Endothelial cell of umbilical vein (primary cell): Measurements from ENCODE around the gene PCLO. TPM values are rescaled to one million over a fixed set of nuclear protein-coding genes. Genes with fewer than 3 reads are reported as not detected.
"Not testable (repeated sequence)": the region's sequence is repeated elsewhere in the genome, so short reads cannot be mapped to it uniquely, and the experiment has no call there.

Experiments used
- BruUV-seq: library from RNA; stranded (reverse); fragments of 400-500 nt; replicated peaks from 2 replicates; lab custom pipeline; 2021; lab: Mats Ljungman, UMichigan
- CTCF ChIA-PET: fragments of 300-600, 350-600 bp; sonication (Branson Sonifier 250); formaldehyde crosslinking; loops from one replicate; lab custom pipeline; 2021; ENCODE audit warnings: antibody characterized with exemption, inconsistent platforms; lab: Charles Lee
- POLR2A ChIA-PET: fragments of 300-600, 350-600 bp; sonication (Branson Sonifier 250); formaldehyde crosslinking; loops from one replicate; lab custom pipeline; 2021; ENCODE audit warnings: antibody characterized with exemption, inconsistent platforms; lab: Charles Lee
- DNase-seq: peaks from one replicate; pipeline ENCODE4 v3.0.0-alpha.2; 2011; ENCODE audit warnings: low read depth, low spot score
- FAIRE-seq: peaks from 2 replicates; lab custom pipeline; 2011; peaks lifted over from hg19 to GRCh38; lab: Jason Lieb, UNC
- H2AFZ ChIP-seq: 2 replicates; pipeline ENCODE4 v1.6.0; 2012; ENCODE audit warnings: low read depth, low read length, control low read depth, inconsistent platforms
- H3K27ac ChIP-seq: 2 replicates; pipeline ENCODE4 v1.5.1; 2011; ENCODE audit warnings: low read depth, mild to moderate bottlenecking, control low read depth, low read length, moderate library complexity; ENCODE audit not compliant: insufficient read depth
- H3K27me3 ChIP-seq, 2 experiments: 2 replicates each; pipeline versions ENCODE4 v1.6.0 to v1.6.1; 2011; ENCODE audit warnings: low read length in 2 of 2, mixed read lengths in 1 of 2; ENCODE audit not compliant: control insufficient read depth in 2 of 2, insufficient read depth in 2 of 2
- H3K36me3 ChIP-seq, 2 experiments: 2 replicates in 1 of 2; 3 replicates in 1 of 2; pipeline ENCODE4 v1.5.1; 2011; ENCODE audit warnings: low read length in 2 of 2, mild to moderate bottlenecking in 1 of 2, moderate library complexity in 1 of 2; ENCODE audit not compliant: control insufficient read depth in 2 of 2, insufficient read depth in 2 of 2; ENCODE audit errors: extremely low read depth in 1 of 2
- H3K4me1 ChIP-seq: 3 replicates; pipeline ENCODE4 v1.5.1; 2011; ENCODE audit warnings: mild to moderate bottlenecking, low read length; ENCODE audit not compliant: control insufficient read depth, insufficient read depth; ENCODE audit errors: extremely low read depth
- H3K4me2 ChIP-seq: 2 replicates; pipeline ENCODE4 v1.6.1; 2011; ENCODE audit warnings: low read length, control low read depth, mixed read lengths; ENCODE audit not compliant: insufficient read depth
- H3K4me3 ChIP-seq, 3 experiments: fragments of 200-600 bp in 1 of 3; sonication (generic), shearing (Covaris generic) in 1 of 3; replicated peaks in 1 of 3; 2 replicates each; pipeline ENCODE4 v1.5.1; 2011 to 2016; ENCODE audit warnings: control low read depth in 3 of 3, low read length in 3 of 3, mild to moderate bottlenecking in 2 of 3, inconsistent platforms in 1 of 3, low read depth in 1 of 3, moderate library complexity in 1 of 3; ENCODE audit not compliant: insufficient read depth in 1 of 3
- H3K79me2 ChIP-seq: 2 replicates; pipeline ENCODE4 v1.6.0; 2012; ENCODE audit warnings: low read length, inconsistent platforms; ENCODE audit not compliant: control insufficient read depth, insufficient read depth
- H3K9ac ChIP-seq: replicated peaks from 2 replicates; pipeline ENCODE3; 2011; ENCODE audit warnings: low read length, control low read depth; ENCODE audit not compliant: insufficient read depth; ENCODE audit errors: extremely low read depth
- H3K9me1 ChIP-seq: replicated peaks from 3 replicates; pipeline ENCODE4 v1.6.0; 2011; ENCODE audit warnings: mild to moderate bottlenecking, low read length; ENCODE audit not compliant: control insufficient read depth, insufficient read depth; ENCODE audit errors: extremely low read depth
- H3K9me3 ChIP-seq: replicated peaks from 2 replicates; pipeline ENCODE4 v1.5.1; 2012; ENCODE audit warnings: low read length, inconsistent platforms; ENCODE audit not compliant: control insufficient read depth, insufficient read depth
- H4K20me1 ChIP-seq: replicated peaks from 2 replicates; pipeline ENCODE3; 2011; ENCODE audit warnings: mild to moderate bottlenecking, low read length; ENCODE audit not compliant: control insufficient read depth, insufficient read depth; ENCODE audit errors: extremely low read depth
- CTCF ChIP-seq, 2 donors: IDR thresholded peaks; 1 replicate in 1 of 2; 2 replicates in 1 of 2; pipeline ENCODE4 v1.5.1; 2011; ENCODE audit warnings: low read length in 2 of 2, mild to moderate bottlenecking in 2 of 2, moderate library complexity in 2 of 2, control low read depth in 1 of 2, inconsistent platforms in 1 of 2, low read depth in 1 of 2; ENCODE audit not compliant: insufficient read depth in 1 of 2; ENCODE audit errors: extremely low read depth in 1 of 2
- EZH2 ChIP-seq: IDR thresholded peaks from 2 replicates; pipeline ENCODE4 v1.6.1; 2012; ENCODE audit warnings: borderline replicate concordance, low read depth, mild to moderate bottlenecking, moderate library complexity, low read length, inconsistent platforms; ENCODE audit not compliant: severe bottlenecking
- FOS ChIP-seq: IDR thresholded peaks from 2 replicates; pipeline ENCODE4 v1.6.1; 2011; ENCODE audit warnings: mild to moderate bottlenecking, low read length, moderate library complexity, borderline replicate concordance; ENCODE audit not compliant: insufficient read depth
- GATA2 ChIP-seq: IDR thresholded peaks from 2 replicates; pipeline ENCODE4 v1.7.0; 2011; ENCODE audit warnings: low read depth, mild to moderate bottlenecking, moderate library complexity, mixed read lengths, low read length; ENCODE audit not compliant: insufficient read length, insufficient read depth
- JUN ChIP-seq: IDR thresholded peaks from 2 replicates; pipeline ENCODE4 v1.6.1; 2011; ENCODE audit warnings: borderline replicate concordance, low read depth; ENCODE audit not compliant: insufficient read length, insufficient read depth
- MAX ChIP-seq: IDR thresholded peaks from 2 replicates; pipeline ENCODE4 v1.6.1; 2011; ENCODE audit not compliant: insufficient read depth, insufficient read length
- MYC ChIP-seq: IDR thresholded peaks from one replicate; pipeline ENCODE4 v1.6.1; 2011; ENCODE audit warnings: mild to moderate bottlenecking, low read depth, low read length
- POLR2A ChIP-seq: IDR thresholded peaks from 2 replicates; pipeline ENCODE4 v1.6.1; 2012; ENCODE audit warnings: low read depth, mild to moderate bottlenecking, control low read depth, low read length
- POLR2AphosphoS5 ChIP-seq: IDR thresholded peaks from 2 replicates; pipeline ENCODE4 v1.6.1; 2012; ENCODE audit warnings: low read depth, mild to moderate bottlenecking, control low read depth, low read length, moderate library complexity; ENCODE audit not compliant: insufficient read depth
- dilution Hi-C: fragments of 300-500 bp; cut with MboI; formaldehyde crosslinking; loops from one replicate; pipeline ENCODE4 v1.15.0; 2019; ENCODE audit warnings: low sequenced_read_pairs; ENCODE audit not compliant: extremely low pct_ligation_motif_present
- intact Hi-C: fragments of 100-400 bp; cut with micrococcal nuclease; formaldehyde crosslinking; loops from one replicate; pipeline ENCODE4 v1.10.0; 2022
- polyA plus RNA-seq, 4 experiments: library from polyadenylated mRNA; depleted of rRNA in 3 of 4; stranded (reverse) in 3 of 4; unstranded in 1 of 4; fragments of >200 nt; gene quantifications; 2 replicates each; pipeline versions ENCODE4 v1.2.1 to v1.2.3, GENCODE V29; 2011 to 2012; ENCODE audit warnings: missing spikeins in 1 of 4
- total RNA-seq: library from RNA; stranded (reverse); gene quantifications from 2 replicates; pipeline ENCODE4 v1.2.3, GENCODE V29; 2021

Gene PCLO
- total and polyA plus RNA-seq, 2 donors (not counting 3 experiments of a cell fraction or from before 2014, with no cell fraction given), result 0.04 to 0.75 TPM

GRCh38 chr7:82904871-82905270, 257.8 kb downstream of the PCLO start:
- dilution Hi-C loops, result no loop called here
- H3K9me3 ChIP-seq, result no peaks in the 10 kb centered on the region
- no TSS peak for BruUV-seq
- ChIA-PET POLR2A (no interaction called here), CTCF (no interaction called here)
- H3K9me1 ChIP-seq, result no peaks in the 10 kb centered on the region
- intact Hi-C loops, result no loop called here
- no peaks in the 10 kb centered on the region for H3K4me1 ChIP-seq
- no peak for DNase-seq
- H2AFZ ChIP-seq, result no peak overlapping the region
- H3K9ac ChIP-seq, result no peak overlapping the region
- H3K27me3 ChIP-seq, result no peaks in the 10 kb centered on the region
- H4K20me1 ChIP-seq, result no peaks in the 10 kb centered on the region
- no peak for FAIRE-seq
- H3K36me3 ChIP-seq, result no peaks in the 10 kb centered on the region
- no peaks in the 10 kb centered on the region for H3K79me2 ChIP-seq
- H3K4me2 ChIP-seq, result no peak overlapping the region
- no peak overlapping the region for H3K27ac ChIP-seq
- TF ChIP-seq POLR2AphosphoS5 (no peak), JUN (no peak), GATA2 (no peak), EZH2 (no peak), POLR2A (no peak), MAX (no peak), CTCF (IDR thresholded peaks at IDR 0.05; ENCODE audit: extremely low read depth in 1 of 2, insufficient read depth in 1 of 2, low read depth in 1 of 2, low read length in 2 of 2) (no peak), MYC (no peak), FOS (no peak)
- no peak overlapping the region for H3K4me3 ChIP-seq

GRCh38 chr7:82901098-82901497, 261.6 kb downstream of the PCLO start:
- dilution Hi-C loops, H3K36me3 ChIP-seq, H3K27me3 ChIP-seq, FAIRE-seq, H3K9ac ChIP-seq, intact Hi-C loops, BruUV-seq, H3K4me3 ChIP-seq, H3K9me1 ChIP-seq, H4K20me1 ChIP-seq, H3K4me1 ChIP-seq, H2AFZ ChIP-seq, H3K4me2 ChIP-seq, H3K27ac ChIP-seq, CTCF ChIA-PET, POLR2A ChIA-PET, DNase-seq, H3K9me3 ChIP-seq, H3K79me2 ChIP-seq: not testable (repeated sequence)
